GM12892 (cell line): Measurements from ENCODE around the gene CDH23.

Source experiments
- POLR2A ChIP-seq: IDR thresholded peaks from 2 replicates; pipeline ENCODE4 v1.6.1; 2011; ENCODE audit warnings: low read depth, low read length, control low read depth
- POLR2AphosphoS5 ChIP-seq: IDR thresholded peaks from 2 replicates; pipeline ENCODE4 v1.6.1; 2011; ENCODE audit warnings: low read depth, low read length, control low read depth
- TAF1 ChIP-seq: IDR thresholded peaks from 2 replicates; pipeline ENCODE4 v1.6.1; 2011; ENCODE audit warnings: low read depth, mild to moderate bottlenecking, control low read depth, low read length, borderline replicate concordance

DNA sequence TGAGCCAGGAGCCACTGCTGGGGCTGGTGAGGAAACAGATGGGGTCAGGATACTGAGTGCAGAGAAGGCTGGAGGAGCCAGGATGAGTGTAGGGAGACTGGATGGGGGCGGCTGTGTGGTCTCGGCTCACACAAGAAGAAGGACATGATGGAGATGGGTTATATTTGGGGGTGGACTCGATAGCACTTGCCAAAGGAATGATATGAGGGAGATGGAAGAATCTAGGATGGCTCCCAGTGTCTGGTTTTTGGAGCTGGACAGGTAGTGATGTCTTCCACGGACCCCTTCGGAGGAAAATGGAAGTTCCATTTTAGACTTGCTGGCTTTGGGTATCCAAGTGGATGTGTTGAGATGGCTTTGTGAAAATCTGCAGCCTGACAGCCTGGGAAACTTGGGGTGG, 83.9 kb downstream of the CDH23 start:
- no peak for TF ChIP-seq POLR2A
- no peak for TF ChIP-seq POLR2AphosphoS5
- TF ChIP-seq TAF1 = no peak
